Calu3 (cell line): ENCODE results near the gene CCT3. TPM values are rescaled to one million over a fixed set of nuclear protein-coding genes. Genes with fewer than 3 reads are reported as not detected.

Source experiments
- BruUV-seq: library from RNA; stranded (reverse); fragments of 400-500 nt; replicated peaks from 2 replicates; lab custom pipeline; 2021; lab: Mats Ljungman, UMichigan
- CTCF ChIA-PET: fragments of 300-600 bp; sonication (Branson Sonifier 250); formaldehyde crosslinking; loops from one replicate; lab custom pipeline; 2022; ENCODE audit warnings: antibody characterized with exemption; lab: Charles Lee
- DNase-seq: peaks from one replicate; pipeline ENCODE4 v3.0.0; 2022
- H3K27ac Mint-ChIP-seq: one replicate; pipeline ENCODE4 v1.8.0; 2022; ENCODE audit warnings: mixed read lengths; ENCODE audit not compliant: unreplicated experiment
- H3K27me3 Mint-ChIP-seq: one replicate; pipeline ENCODE4 v1.8.0; 2022; ENCODE audit warnings: mixed read lengths; ENCODE audit not compliant: unreplicated experiment
- H3K36me3 Mint-ChIP-seq: one replicate; pipeline ENCODE4 v1.8.0; 2022; ENCODE audit warnings: mild to moderate bottlenecking, moderate library complexity, mixed read lengths; ENCODE audit not compliant: insufficient read depth, unreplicated experiment
- H3K4me1 Mint-ChIP-seq: one replicate; pipeline ENCODE4 v1.8.0; 2022; ENCODE audit warnings: mild to moderate bottlenecking, low read depth, mixed read lengths; ENCODE audit not compliant: unreplicated experiment
- H3K4me3 Mint-ChIP-seq: one replicate; pipeline ENCODE4 v1.8.0; 2022; ENCODE audit warnings: mild to moderate bottlenecking, low read depth, moderate library complexity, mixed read lengths; ENCODE audit not compliant: unreplicated experiment
- H3K9me3 Mint-ChIP-seq: one replicate; pipeline ENCODE4 v1.8.0; 2022; ENCODE audit warnings: low read depth, mixed read lengths; ENCODE audit not compliant: unreplicated experiment
- intact Hi-C: fragments of 100-400 bp; cut with micrococcal nuclease; formaldehyde crosslinking; loops from one replicate; pipeline ENCODE4 v1.10.0; 2022; ENCODE audit not compliant: unreplicated experiment
- total RNA-seq: library from RNA; stranded (reverse); gene quantifications from 2 replicates; pipeline ENCODE4 v1.2.3, GENCODE V29; 2022
- TF ChIP-seq, protein P1 (sequence below): fragments of 200-600 bp; IDR thresholded peaks from one replicate; pipeline ENCODE4 v1.8.0; 2022; ENCODE audit warnings: antibody characterized with exemption; ENCODE audit not compliant: unreplicated experiment

CCT3 gene
- total RNA-seq, 1 experiment from 2014 or later, result 598 TPM

DNA sequence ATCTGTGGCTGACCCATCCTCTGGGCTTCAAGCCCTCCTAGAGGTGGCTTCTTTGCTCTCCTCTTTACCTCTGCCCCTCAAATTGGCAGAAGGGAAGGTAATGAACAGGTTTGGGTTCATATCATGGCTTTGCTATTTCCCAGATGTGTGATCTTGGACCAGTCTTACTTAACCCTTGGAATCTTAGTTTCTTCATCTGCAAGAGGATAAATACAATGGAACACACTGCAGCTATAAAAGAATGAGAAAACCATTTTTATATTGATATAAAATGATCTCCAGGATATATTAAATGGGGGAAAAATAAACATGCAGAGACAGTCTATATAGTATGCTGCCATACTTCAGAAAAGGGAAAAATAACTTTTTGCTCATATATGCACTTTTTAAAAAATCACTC is 48.2 kb downstream of the CCT3 start:
- H3K9me3 Mint-ChIP-seq, result no peaks in the 10 kb centered on the region

DNA sequence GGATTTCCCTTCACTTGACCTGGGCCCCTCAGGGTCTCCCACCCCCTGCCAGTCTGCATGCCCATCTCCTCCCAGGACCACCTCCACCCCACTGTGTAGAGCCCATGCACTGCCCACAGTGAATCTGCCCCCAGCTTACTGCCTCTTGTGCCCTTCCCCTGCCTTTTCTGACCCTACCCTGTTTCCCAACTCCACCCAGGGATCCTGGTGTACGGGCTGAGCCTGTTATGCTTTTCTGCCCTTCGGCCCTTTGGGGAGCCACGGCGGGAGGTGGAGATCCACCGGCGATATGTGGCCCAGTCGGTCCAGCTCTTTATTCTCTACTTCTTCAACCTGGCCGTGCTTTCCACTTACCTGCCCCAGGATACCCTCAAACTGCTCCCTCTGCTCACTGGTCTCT is 52.0 kb downstream of the CCT3 start:
- H3K27me3 Mint-ChIP-seq, result no peaks in the 10 kb centered on the region
- H3K4me1 Mint-ChIP-seq, result peaks cover 21% of the 10 kb centered on the region
- intact Hi-C loops, result no loop called here
- H3K9me3 Mint-ChIP-seq, result no peaks in the 10 kb centered on the region
- TF ChIP-seq, protein P1, sequence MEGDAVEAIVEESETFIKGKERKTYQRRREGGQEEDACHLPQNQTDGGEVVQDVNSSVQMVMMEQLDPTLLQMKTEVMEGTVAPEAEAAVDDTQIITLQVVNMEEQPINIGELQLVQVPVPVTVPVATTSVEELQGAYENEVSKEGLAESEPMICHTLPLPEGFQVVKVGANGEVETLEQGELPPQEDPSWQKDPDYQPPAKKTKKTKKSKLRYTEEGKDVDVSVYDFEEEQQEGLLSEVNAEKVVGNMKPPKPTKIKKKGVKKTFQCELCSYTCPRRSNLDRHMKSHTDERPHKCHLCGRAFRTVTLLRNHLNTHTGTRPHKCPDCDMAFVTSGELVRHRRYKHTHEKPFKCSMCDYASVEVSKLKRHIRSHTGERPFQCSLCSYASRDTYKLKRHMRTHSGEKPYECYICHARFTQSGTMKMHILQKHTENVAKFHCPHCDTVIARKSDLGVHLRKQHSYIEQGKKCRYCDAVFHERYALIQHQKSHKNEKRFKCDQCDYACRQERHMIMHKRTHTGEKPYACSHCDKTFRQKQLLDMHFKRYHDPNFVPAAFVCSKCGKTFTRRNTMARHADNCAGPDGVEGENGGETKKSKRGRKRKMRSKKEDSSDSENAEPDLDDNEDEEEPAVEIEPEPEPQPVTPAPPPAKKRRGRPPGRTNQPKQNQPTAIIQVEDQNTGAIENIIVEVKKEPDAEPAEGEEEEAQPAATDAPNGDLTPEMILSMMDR, result no peak
- no TSS peak for BruUV-seq
- CTCF ChIA-PET, result no interaction called here
- peaks cover 45% of the 10 kb centered on the region for H3K36me3 Mint-ChIP-seq
- no peak overlapping the region for H3K27ac Mint-ChIP-seq
- no peak overlapping the region for H3K4me3 Mint-ChIP-seq
- DNase-seq, result no peak

More for the DNA sequence above, 48.2 kb downstream of the CCT3 start:
- Mint-ChIP-seq H3K4me1 (peaks cover 31% of the 10 kb centered on the region), H3K36me3 (peaks cover 18% of the 10 kb centered on the region), H3K27me3 (no peaks in the 10 kb centered on the region), H3K4me3 (no peak overlapping the region), H3K27ac (no peak overlapping the region)
- DNase-seq, result no peak
- TF ChIP-seq, protein P1, result no peak
- CTCF ChIA-PET, result no interaction called here
- no TSS peak for BruUV-seq
- intact Hi-C loops, result no loop called here

DNA sequence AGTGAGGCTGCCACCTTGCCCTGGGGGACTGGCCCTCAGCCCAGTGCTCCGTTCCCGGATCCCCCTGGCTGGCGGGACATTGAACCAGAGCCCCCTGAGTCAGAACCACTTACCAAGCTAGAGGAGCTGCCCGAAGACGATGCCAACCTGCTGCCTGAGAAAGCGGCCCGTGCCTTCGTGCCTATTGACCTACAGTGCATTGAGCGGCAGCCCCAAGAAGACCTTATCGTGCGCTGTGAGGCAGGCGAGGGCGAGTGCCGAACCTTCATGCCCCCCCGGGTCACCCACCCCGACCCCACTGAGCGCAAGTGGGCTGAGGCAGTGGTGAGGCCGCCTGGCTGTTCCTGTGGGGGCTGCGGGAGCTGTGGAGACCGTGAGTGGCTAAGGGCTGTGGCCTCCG is 52.7 kb downstream of the CCT3 start:
- no peak overlapping the region for H3K27ac Mint-ChIP-seq
- CTCF ChIA-PET, result no interaction called here
- TF ChIP-seq, protein P1, result no peak
- no peaks in the 10 kb centered on the region for H3K27me3 Mint-ChIP-seq
- BruUV-seq, result no TSS peak
- intact Hi-C loops, result no loop called here
- peaks cover 45% of the 10 kb centered on the region for H3K36me3 Mint-ChIP-seq
- H3K4me1 Mint-ChIP-seq, result peaks cover 19% of the 10 kb centered on the region
- no peak overlapping the region for H3K4me3 Mint-ChIP-seq
- H3K9me3 Mint-ChIP-seq, result no peaks in the 10 kb centered on the region
- DNase-seq, result no peak

DNA sequence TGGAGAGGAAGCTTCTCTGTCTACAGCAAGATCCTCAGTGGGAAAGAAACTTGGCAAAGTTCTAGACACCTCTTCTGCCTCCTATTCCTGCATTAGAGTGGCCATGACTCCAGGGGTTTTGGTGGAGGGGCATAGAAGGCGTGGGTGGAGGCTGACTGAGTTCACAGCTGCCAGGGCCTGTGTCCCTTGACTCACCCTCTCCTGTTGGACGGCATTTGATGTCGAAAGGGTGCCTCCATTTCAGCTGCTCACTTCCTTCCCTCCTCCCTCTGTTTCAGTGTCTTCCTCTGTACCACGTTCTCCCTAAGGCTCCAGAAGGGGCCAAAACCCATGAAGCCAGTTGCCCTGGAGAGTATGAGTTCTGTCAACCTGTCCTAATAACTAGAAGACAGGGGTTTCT is 53.3 kb downstream of the CCT3 start:
- H3K9me3 Mint-ChIP-seq, result no peaks in the 10 kb centered on the region
- intact Hi-C loops, result loop anchor here (5.0 kb wide), 2 partner anchors 53 to 218 kb away; partner anchors contain the start of genes CCT3, MEF2D and TSACC
- DNase-seq, result no peak
- H3K36me3 Mint-ChIP-seq, result peaks cover 45% of the 10 kb centered on the region
- TF ChIP-seq, protein P1, result no peak
- CTCF ChIA-PET, result interaction anchor here (0.5 to 1.4 kb wide), 4 partner anchors 12 to 57 kb away, joined by 3 to 4 read pairs (median 4); no protein-coding TSS in a partner anchor
- H3K27me3 Mint-ChIP-seq, result no peaks in the 10 kb centered on the region
- peak overlapping the region; percentile 72 for H3K4me3 Mint-ChIP-seq
- H3K4me1 Mint-ChIP-seq, result peaks cover 19% of the 10 kb centered on the region
- BruUV-seq, result no TSS peak
- no peak overlapping the region for H3K27ac Mint-ChIP-seq
